HEK293 (cell line): Measurements from ENCODE around the gene C19orf33.
A peak's percentile ranks its signal among the peaks of the same experiment; 100 is the strongest.

Source experiments
- CTCF ChIA-PET: fragments of 350-600 bp; formaldehyde crosslinking; extraction: SDS; loops from one replicate; lab custom pipeline; 2021; ENCODE audit warnings: antibody characterized with exemption; lab: Yijun Ruan, JAX
- POLR2A ChIA-PET: fragments of 300-600 bp; formaldehyde crosslinking; extraction: SDS; loops from one replicate; lab custom pipeline; 2020; ENCODE audit warnings: antibody characterized with exemption, inconsistent platforms; lab: Yijun Ruan, JAX
- H3K27ac ChIP-seq: fragments of 200-500 bp; sonication (Bioruptor generic); 2 replicates; pipeline ENCODE4 v1.5.1; 2014; ENCODE audit warnings: low read depth, low read length, control low read depth, inconsistent platforms; ENCODE audit errors: extremely low read depth
- H3K36me3 ChIP-seq, 2 experiments: fragments of 200-500 bp in 1 of 2; sonication (Bioruptor generic) in 1 of 2; 1 replicate in 1 of 2; 2 replicates in 1 of 2; pipeline ENCODE4 v1.5.1; 2014 to 2017; ENCODE audit warnings: inconsistent platforms in 2 of 2, low read length in 2 of 2; ENCODE audit not compliant: control insufficient read depth in 2 of 2, insufficient read depth in 1 of 2
- H3K4me1 ChIP-seq: fragments of 200-500 bp; sonication (Bioruptor generic); 2 replicates; pipeline ENCODE4 v1.5.1; 2014; ENCODE audit warnings: mild to moderate bottlenecking, low read length, inconsistent platforms; ENCODE audit not compliant: control insufficient read depth, insufficient read depth
- H3K4me3 ChIP-seq: 2 replicates; pipeline ENCODE4 v1.5.1; 2011; ENCODE audit warnings: low read depth, mild to moderate bottlenecking, control low read depth, low read length, moderate library complexity
- H3K9me3 ChIP-seq: fragments of 200-500 bp; sonication (Bioruptor generic); 2 replicates; pipeline ENCODE4 v1.5.1; 2014; ENCODE audit warnings: low read depth, low read length, inconsistent platforms; ENCODE audit not compliant: control insufficient read depth, insufficient read depth
- MEIS1 ChIP-seq: sonication (generic); formaldehyde crosslinking; IDR thresholded peaks from 2 replicates; pipeline ENCODE4 v1.8.1; 2022; ENCODE audit warnings: missing genetic modification reagents, mild to moderate bottlenecking, borderline replicate concordance
- OSR2 ChIP-seq: fragments of 450-650 bp; formaldehyde crosslinking; IDR thresholded peaks from 2 replicates; pipeline ENCODE4 v1.5.1; 2016; ENCODE audit warnings: missing biosample characterization, missing genetic modification characterization
- REPIN1 ChIP-seq: fragments of 450-650 bp; formaldehyde crosslinking; IDR thresholded peaks from 2 replicates; pipeline ENCODE4 v1.5.1; 2017; ENCODE audit warnings: missing biosample characterization, missing genetic modification characterization, low read depth
- SCRT1 ChIP-seq: fragments of 450-650 bp; formaldehyde crosslinking; IDR thresholded peaks from 2 replicates; pipeline ENCODE4 v1.5.1; 2016; ENCODE audit warnings: missing biosample characterization, missing genetic modification characterization, borderline replicate concordance
- SCRT2 ChIP-seq: fragments of 450-650 bp; formaldehyde crosslinking; IDR thresholded peaks from 2 replicates; pipeline ENCODE4 v1.5.1; 2016; ENCODE audit warnings: missing biosample characterization, missing genetic modification characterization
- SP3 ChIP-seq: fragments of 450-650 bp; formaldehyde crosslinking; IDR thresholded peaks from 2 replicates; pipeline ENCODE4 v1.5.1; 2016; ENCODE audit warnings: missing biosample characterization, missing genetic modification characterization
- ZBTB20 ChIP-seq: fragments of 450-650 bp; formaldehyde crosslinking; IDR thresholded peaks from 2 replicates; pipeline ENCODE4 v1.5.1; 2016; ENCODE audit warnings: missing biosample characterization, missing genetic modification characterization
- ZNF112 ChIP-seq: fragments of 450-650 bp; formaldehyde crosslinking; IDR thresholded peaks from 2 replicates; pipeline ENCODE4 v1.5.0; 2017; ENCODE audit warnings: missing biosample characterization, missing genetic modification characterization
- ZNF133 ChIP-seq: fragments of 450-650 bp; formaldehyde crosslinking; IDR thresholded peaks from 2 replicates; pipeline ENCODE4 v1.5.1; 2016; ENCODE audit warnings: missing biosample characterization, missing genetic modification characterization
- ZNF266 ChIP-seq: fragments of 450-650 bp; formaldehyde crosslinking; IDR thresholded peaks from 2 replicates; pipeline ENCODE4 v1.5.1; 2016; ENCODE audit warnings: missing biosample characterization, missing genetic modification characterization, low read depth
- ZNF404 ChIP-seq: fragments of 450-650 bp; formaldehyde crosslinking; IDR thresholded peaks from 2 replicates; pipeline ENCODE4 v1.5.1; 2017; ENCODE audit warnings: missing biosample characterization, missing genetic modification characterization
- ZNF426 ChIP-seq: fragments of 450-650 bp; formaldehyde crosslinking; IDR thresholded peaks from 2 replicates; pipeline ENCODE4 v1.5.1; 2017; ENCODE audit warnings: missing biosample characterization, missing genetic modification characterization, mild to moderate bottlenecking, inconsistent platforms, moderate library complexity
- ZNF529 ChIP-seq: fragments of 450-650 bp; formaldehyde crosslinking; IDR thresholded peaks from 2 replicates; pipeline ENCODE4 v1.5.1; 2017; ENCODE audit warnings: missing genetic modification characterization, missing biosample characterization; ENCODE audit not compliant: insufficient replicate concordance
- ZNF558 ChIP-seq: fragments of 450-650 bp; formaldehyde crosslinking; IDR thresholded peaks from 2 replicates; pipeline ENCODE4 v1.5.1; 2016; ENCODE audit warnings: missing biosample characterization, missing genetic modification characterization
- ZNF610 ChIP-seq: fragments of 450-650 bp; formaldehyde crosslinking; IDR thresholded peaks from 2 replicates; pipeline ENCODE4 v1.5.1; 2016; ENCODE audit warnings: missing biosample characterization, missing genetic modification characterization, borderline replicate concordance
- ZNF621 ChIP-seq: fragments of 450-650 bp; formaldehyde crosslinking; IDR thresholded peaks from 2 replicates; pipeline ENCODE4 v1.5.1; 2017; ENCODE audit warnings: missing biosample characterization, missing genetic modification characterization
- ZNF660 ChIP-seq: fragments of 450-650 bp; IDR thresholded peaks from 2 replicates; pipeline ENCODE4 v1.5.1; 2018; ENCODE audit warnings: missing biosample characterization, mild to moderate bottlenecking, missing genetic modification characterization
- ZNF677 ChIP-seq: fragments of 450-650 bp; IDR thresholded peaks from 2 replicates; pipeline ENCODE4 v1.5.0; 2018; ENCODE audit warnings: missing biosample characterization, mild to moderate bottlenecking, missing genetic modification characterization, moderate library complexity
- TF ChIP-seq, protein P1 (sequence below): fragments of 450-650 bp; formaldehyde crosslinking; IDR thresholded peaks from 2 replicates; pipeline ENCODE4 v1.5.1; 2016; ENCODE audit warnings: missing biosample characterization, missing genetic modification characterization, borderline replicate concordance
- TF ChIP-seq, protein P2 (sequence below): fragments of 450-650 bp; formaldehyde crosslinking; IDR thresholded peaks from 2 replicates; pipeline ENCODE4 v1.5.1; 2016; ENCODE audit warnings: missing biosample characterization, missing genetic modification characterization
- TF ChIP-seq, protein P3 (sequence below): fragments of 450-650 bp; formaldehyde crosslinking; IDR thresholded peaks from 2 replicates; pipeline ENCODE4 v1.5.1; 2016; ENCODE audit warnings: missing biosample characterization, missing genetic modification characterization
- TF ChIP-seq, protein P4 (sequence below): fragments of 450-650 bp; formaldehyde crosslinking; IDR thresholded peaks from 2 replicates; pipeline ENCODE4 v1.5.1; 2016; ENCODE audit warnings: missing biosample characterization, missing genetic modification characterization, borderline replicate concordance
- TF ChIP-seq, protein P5 (sequence below): IDR thresholded peaks from 2 replicates; pipeline ENCODE4 v1.6.1; 2011; ENCODE audit warnings: mild to moderate bottlenecking, low read depth, low read length, borderline replicate concordance

C19orf33 gene

DNA sequence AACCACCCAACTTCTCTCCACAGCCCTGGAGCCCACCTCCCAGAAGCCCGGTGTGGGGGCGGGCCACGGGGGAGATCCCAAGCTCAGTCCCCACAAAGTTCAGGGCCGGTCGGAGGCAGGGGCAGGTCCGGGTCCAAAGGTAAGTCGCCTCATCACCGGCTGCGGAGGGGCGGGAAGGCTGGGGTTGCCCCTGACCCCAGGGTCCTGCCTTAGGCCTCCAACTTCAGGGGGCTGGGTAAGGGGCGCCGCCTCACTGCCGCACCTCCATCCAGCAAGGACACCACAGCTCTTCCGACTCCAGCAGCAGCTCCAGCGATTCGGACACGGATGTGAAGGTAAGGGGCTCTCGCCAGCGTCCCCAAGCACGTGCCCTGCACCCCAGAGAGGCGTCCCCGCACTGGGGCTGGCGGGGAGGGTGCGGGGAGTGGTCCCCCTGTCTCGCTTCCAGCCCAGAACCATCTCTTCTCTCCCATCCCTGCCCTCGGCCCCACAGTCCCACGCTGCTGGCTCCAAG, 358 bp downstream of the C19orf33 start (continued):
- TF ChIP-seq, protein P1, sequence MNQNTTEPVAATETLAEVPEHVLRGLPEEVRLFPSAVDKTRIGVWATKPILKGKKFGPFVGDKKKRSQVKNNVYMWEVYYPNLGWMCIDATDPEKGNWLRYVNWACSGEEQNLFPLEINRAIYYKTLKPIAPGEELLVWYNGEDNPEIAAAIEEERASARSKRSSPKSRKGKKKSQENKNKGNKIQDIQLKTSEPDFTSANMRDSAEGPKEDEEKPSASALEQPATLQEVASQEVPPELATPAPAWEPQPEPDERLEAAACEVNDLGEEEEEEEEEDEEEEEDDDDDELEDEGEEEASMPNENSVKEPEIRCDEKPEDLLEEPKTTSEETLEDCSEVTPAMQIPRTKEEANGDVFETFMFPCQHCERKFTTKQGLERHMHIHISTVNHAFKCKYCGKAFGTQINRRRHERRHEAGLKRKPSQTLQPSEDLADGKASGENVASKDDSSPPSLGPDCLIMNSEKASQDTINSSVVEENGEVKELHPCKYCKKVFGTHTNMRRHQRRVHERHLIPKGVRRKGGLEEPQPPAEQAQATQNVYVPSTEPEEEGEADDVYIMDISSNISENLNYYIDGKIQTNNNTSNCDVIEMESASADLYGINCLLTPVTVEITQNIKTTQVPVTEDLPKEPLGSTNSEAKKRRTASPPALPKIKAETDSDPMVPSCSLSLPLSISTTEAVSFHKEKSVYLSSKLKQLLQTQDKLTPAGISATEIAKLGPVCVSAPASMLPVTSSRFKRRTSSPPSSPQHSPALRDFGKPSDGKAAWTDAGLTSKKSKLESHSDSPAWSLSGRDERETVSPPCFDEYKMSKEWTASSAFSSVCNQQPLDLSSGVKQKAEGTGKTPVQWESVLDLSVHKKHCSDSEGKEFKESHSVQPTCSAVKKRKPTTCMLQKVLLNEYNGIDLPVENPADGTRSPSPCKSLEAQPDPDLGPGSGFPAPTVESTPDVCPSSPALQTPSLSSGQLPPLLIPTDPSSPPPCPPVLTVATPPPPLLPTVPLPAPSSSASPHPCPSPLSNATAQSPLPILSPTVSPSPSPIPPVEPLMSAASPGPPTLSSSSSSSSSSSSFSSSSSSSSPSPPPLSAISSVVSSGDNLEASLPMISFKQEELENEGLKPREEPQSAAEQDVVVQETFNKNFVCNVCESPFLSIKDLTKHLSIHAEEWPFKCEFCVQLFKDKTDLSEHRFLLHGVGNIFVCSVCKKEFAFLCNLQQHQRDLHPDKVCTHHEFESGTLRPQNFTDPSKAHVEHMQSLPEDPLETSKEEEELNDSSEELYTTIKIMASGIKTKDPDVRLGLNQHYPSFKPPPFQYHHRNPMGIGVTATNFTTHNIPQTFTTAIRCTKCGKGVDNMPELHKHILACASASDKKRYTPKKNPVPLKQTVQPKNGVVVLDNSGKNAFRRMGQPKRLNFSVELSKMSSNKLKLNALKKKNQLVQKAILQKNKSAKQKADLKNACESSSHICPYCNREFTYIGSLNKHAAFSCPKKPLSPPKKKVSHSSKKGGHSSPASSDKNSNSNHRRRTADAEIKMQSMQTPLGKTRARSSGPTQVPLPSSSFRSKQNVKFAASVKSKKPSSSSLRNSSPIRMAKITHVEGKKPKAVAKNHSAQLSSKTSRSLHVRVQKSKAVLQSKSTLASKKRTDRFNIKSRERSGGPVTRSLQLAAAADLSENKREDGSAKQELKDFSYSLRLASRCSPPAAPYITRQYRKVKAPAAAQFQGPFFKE (tag by site-specific recombination), result no peak
- TF ChIP-seq, protein P2, sequence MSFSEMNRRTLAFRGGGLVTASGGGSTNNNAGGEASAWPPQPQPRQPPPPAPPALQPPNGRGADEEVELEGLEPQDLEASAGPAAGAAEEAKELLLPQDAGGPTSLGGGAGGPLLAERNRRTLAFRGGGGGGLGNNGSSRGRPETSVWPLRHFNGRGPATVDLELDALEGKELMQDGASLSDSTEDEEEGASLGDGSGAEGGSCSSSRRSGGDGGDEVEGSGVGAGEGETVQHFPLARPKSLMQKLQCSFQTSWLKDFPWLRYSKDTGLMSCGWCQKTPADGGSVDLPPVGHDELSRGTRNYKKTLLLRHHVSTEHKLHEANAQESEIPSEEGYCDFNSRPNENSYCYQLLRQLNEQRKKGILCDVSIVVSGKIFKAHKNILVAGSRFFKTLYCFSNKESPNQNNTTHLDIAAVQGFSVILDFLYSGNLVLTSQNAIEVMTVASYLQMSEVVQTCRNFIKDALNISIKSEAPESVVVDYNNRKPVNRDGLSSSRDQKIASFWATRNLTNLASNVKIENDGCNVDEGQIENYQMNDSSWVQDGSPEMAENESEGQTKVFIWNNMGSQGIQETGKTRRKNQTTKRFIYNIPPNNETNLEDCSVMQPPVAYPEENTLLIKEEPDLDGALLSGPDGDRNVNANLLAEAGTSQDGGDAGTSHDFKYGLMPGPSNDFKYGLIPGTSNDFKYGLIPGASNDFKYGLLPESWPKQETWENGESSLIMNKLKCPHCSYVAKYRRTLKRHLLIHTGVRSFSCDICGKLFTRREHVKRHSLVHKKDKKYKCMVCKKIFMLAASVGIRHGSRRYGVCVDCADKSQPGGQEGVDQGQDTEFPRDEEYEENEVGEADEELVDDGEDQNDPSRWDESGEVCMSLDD (tag by site-specific recombination), result 0 out of 2 replicates have a peak, but pooled peaks have one; percentile 23
- 0 out of 2 replicates have a peak, but pooled peaks have one; percentile 7 for TF ChIP-seq ZNF266
- no peak for TF ChIP-seq SCRT1 (tag by site-specific recombination)
- TF ChIP-seq ZNF426, result no peak
- TF ChIP-seq ZNF677 (tag by site-specific recombination), result no peak
- no peak for TF ChIP-seq ZNF133
- no peak for TF ChIP-seq ZBTB20 (tag by site-specific recombination)

DNA sequence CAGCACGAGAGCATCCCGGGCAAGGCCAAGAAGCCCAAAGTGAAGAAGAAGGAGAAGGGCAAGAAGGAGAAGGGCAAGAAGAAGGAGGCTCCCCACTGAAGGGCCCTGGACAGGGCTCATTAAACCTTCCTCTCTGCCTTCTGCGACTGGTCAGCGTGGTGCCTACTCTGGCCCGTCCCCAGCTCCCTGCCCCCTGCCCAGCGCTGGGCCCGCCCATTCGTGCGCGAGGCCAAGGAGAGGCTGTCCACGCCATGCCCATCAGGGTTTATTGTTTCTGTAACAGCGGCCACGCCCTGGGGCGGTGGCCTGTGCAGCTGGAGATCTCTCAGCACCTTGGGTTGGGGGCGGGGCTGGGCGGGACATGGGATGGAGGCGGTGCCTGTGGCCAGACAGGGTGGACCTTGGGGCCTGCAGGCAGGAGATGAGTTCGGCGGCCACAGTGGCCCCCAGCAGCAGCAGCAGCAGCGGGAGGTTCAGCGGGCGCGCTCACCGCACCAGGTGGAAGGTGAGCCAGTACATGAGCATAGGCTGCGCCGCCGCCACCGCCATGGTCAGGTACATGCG, 897 bp downstream of the C19orf33 start:
- Histone ChIP-seq H3K4me1 (peaks cover 11% of the 10 kb centered on the region), H3K9me3 (no peaks in the 10 kb centered on the region), H3K27ac (peak overlapping the region; percentile 50), H3K4me3 (no peak overlapping the region), H3K36me3 (peaks cover 13 to 20% of the 10 kb centered on the region in 2 experiments; a peak in 2 of 3 replicates)
- POLR2A ChIA-PET, result interaction anchor here (0.5 to 1.6 kb wide), 10 partner anchors 8 to 405 kb away, joined by 3 to 10 read pairs (median 6); partner anchors contain the start of genes GGN, PSMD8 and SPRED3
- CTCF ChIA-PET, result interaction anchor here (0.5 to 0.9 kb wide), 2 partner anchors 61 to 92 kb away, joined by 3 to 4 read pairs; no protein-coding TSS in a partner anchor
- TF ChIP-seq ZNF660 (tag by site-specific recombination), result no peak
- TF ChIP-seq ZNF529 (tag by site-specific recombination), result no peak
- TF ChIP-seq SP3 (tag by site-specific recombination), result peak; percentile 72
- no peak for TF ChIP-seq ZNF621
- no peak for TF ChIP-seq ZNF404 (tag by site-specific recombination)
- TF ChIP-seq OSR2, result no peak
- no peak for TF ChIP-seq ZNF112 (tag by site-specific recombination)
- no peak for TF ChIP-seq ZNF558 (tag by site-specific recombination)
- TF ChIP-seq SCRT2 (tag by site-specific recombination), result no peak
- TF ChIP-seq REPIN1 (tag by site-specific recombination), result no peak
- no peak for TF ChIP-seq MEIS1 (CRISPR knock-in tag)
- TF ChIP-seq, protein P3, sequence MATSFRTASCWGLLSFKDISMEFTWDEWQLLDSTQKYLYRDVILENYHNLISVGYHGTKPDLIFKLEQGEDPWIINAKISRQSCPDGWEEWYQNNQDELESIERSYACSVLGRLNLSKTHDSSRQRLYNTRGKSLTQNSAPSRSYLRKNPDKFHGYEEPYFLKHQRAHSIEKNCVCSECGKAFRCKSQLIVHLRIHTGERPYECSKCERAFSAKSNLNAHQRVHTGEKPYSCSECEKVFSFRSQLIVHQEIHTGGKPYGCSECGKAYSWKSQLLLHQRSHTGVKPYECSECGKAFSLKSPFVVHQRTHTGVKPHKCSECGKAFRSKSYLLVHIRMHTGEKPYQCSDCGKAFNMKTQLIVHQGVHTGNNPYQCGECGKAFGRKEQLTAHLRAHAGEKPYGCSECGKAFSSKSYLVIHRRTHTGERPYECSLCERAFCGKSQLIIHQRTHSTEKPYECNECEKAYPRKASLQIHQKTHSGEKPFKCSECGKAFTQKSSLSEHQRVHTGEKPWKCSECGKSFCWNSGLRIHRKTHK (tag by site-specific recombination), result no peak
- TF ChIP-seq, protein P4, sequence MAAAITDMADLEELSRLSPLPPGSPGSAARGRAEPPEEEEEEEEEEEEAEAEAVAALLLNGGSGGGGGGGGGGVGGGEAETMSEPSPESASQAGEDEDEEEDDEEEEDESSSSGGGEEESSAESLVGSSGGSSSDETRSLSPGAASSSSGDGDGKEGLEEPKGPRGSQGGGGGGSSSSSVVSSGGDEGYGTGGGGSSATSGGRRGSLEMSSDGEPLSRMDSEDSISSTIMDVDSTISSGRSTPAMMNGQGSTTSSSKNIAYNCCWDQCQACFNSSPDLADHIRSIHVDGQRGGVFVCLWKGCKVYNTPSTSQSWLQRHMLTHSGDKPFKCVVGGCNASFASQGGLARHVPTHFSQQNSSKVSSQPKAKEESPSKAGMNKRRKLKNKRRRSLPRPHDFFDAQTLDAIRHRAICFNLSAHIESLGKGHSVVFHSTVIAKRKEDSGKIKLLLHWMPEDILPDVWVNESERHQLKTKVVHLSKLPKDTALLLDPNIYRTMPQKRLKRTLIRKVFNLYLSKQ (tag by site-specific recombination), result no peak
- TF ChIP-seq, protein P5, sequence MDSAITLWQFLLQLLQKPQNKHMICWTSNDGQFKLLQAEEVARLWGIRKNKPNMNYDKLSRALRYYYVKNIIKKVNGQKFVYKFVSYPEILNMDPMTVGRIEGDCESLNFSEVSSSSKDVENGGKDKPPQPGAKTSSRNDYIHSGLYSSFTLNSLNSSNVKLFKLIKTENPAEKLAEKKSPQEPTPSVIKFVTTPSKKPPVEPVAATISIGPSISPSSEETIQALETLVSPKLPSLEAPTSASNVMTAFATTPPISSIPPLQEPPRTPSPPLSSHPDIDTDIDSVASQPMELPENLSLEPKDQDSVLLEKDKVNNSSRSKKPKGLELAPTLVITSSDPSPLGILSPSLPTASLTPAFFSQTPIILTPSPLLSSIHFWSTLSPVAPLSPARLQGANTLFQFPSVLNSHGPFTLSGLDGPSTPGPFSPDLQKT, result no peak
- no peak for TF ChIP-seq ZNF610 (tag by site-specific recombination)
